ENCODE data around the gene MOB1A. TPM values are rescaled to one million over a fixed set of nuclear protein-coding genes. Genes with fewer than 3 reads are reported as not detected.

The MOB1A gene
- total RNA-seq, 2 donors from 2014 or later: 26.7 to 37.9 TPM

GRCh38 chr2:74223941-74224770 is 45.5 kb upstream of the MOB1A start:
- 95 to 96% methylated on average over 7 to 8 of the region's 8 CpGs for WGBS, 2 donors
- H3K27ac ChIP-seq: no peak overlapping the region
- ATAC-seq: no peak

GRCh38 chr2:74222300-74222650 is 43.6 kb upstream of the MOB1A start:
- Histone ChIP-seq H3K27ac (no peak overlapping the region), H3K9me3 (no peaks in the 10 kb centered on the region), H3K27me3 (no peaks in the 10 kb centered on the region), H3K4me3 (no peak overlapping the region), H3K4me1 (peaks cover 16% of the 10 kb centered on the region), H3K36me3 (replicated peaks in 1 of 2; ENCODE audit: insufficient read depth in 1 of 2, low read depth in 2 of 2) (peaks cover 0 to 2% of the 10 kb centered on the region in 2 donors)
- TF ChIP-seq CTCF (IDR thresholded peaks at IDR 0.05) (no peak), POLR2A (IDR thresholded peaks at IDR 0.05) (no peak)
- DNase-seq (no peak), ATAC-seq (no peak)
- intact Hi-C loops (cut with DNase I): no loop called here
- WGBS, 2 donors: 93% methylated on average over 6 of the region's 6 CpGs

More at GRCh38 chr2:74223941-74224770, 45.5 kb upstream of the MOB1A start:
- TF ChIP-seq POLR2A (IDR thresholded peaks at IDR 0.05) (no peak), CTCF (IDR thresholded peaks at IDR 0.05) (no peak)
- H3K36me3 ChIP-seq (replicated peaks in 1 of 2; ENCODE audit: insufficient read depth in 1 of 2, low read depth in 2 of 2): no peaks in the 10 kb centered on the region
- no peaks in the 10 kb centered on the region for H3K9me3 ChIP-seq
- H3K4me3 ChIP-seq: no peak overlapping the region
- DNase-seq: no peak
- H3K4me1 ChIP-seq: peaks cover 16% of the 10 kb centered on the region
- H3K27me3 ChIP-seq: no peaks in the 10 kb centered on the region
- intact Hi-C loops (cut with DNase I): no loop called here

GRCh38 chr2:74221604-74222299 is 43.1 kb upstream of the MOB1A start:
- TF ChIP-seq POLR2A (IDR thresholded peaks at IDR 0.05) (no peak), CTCF (IDR thresholded peaks at IDR 0.05) (no peak)
- no peaks in the 10 kb centered on the region for H3K27me3 ChIP-seq
- 91 to 97% methylated on average over 6 of the region's 6 CpGs for WGBS, 2 donors
- no peak for DNase-seq
- peaks cover 12% of the 10 kb centered on the region for H3K4me1 ChIP-seq
- peaks cover 0 to 2% of the 10 kb centered on the region in 2 donors for H3K36me3 ChIP-seq (replicated peaks in 1 of 2; ENCODE audit: insufficient read depth in 1 of 2, low read depth in 2 of 2)
- ATAC-seq: no peak
- no peak overlapping the region for H3K27ac ChIP-seq
- H3K4me3 ChIP-seq: no peak overlapping the region
- no peaks in the 10 kb centered on the region for H3K9me3 ChIP-seq
- intact Hi-C loops (cut with DNase I): no loop called here

- Histone ChIP-seq H3K27ac (no peak overlapping the region), H3K36me3 (replicated peaks in 1 of 2; ENCODE audit: insufficient read depth in 1 of 2, low read depth in 2 of 2) (peaks cover 0 to 2% of the 10 kb centered on the region in 2 donors), H3K27me3 (no peaks in the 10 kb centered on the region), H3K4me3 (no peak overlapping the region), H3K9me3 (no peaks in the 10 kb centered on the region), H3K4me1 (peaks cover 5% of the 10 kb centered on the region)
- ATAC-seq (no peak), DNase-seq (no peak)
- intact Hi-C loops (cut with DNase I): no loop called here
- 95 to 99% methylated on average over 6 of the region's 6 CpGs for WGBS, 2 donors
- no peak for TF ChIP-seq POLR2A (IDR thresholded peaks at IDR 0.05)
Observed at GRCh38 chr2:74221091-74221490, 42.4 kb upstream of the MOB1A start.

GRCh38 chr2:74219846-74220486 is 41.3 kb upstream of the MOB1A start:
- no peak for DNase-seq
- 95 to 96% methylated on average over 5 of the region's 5 CpGs for WGBS, 2 donors
- H3K27me3 ChIP-seq: no peaks in the 10 kb centered on the region
- intact Hi-C loops (cut with DNase I): no loop called here
- no peak overlapping the region for H3K4me3 ChIP-seq
- TF ChIP-seq POLR2A (IDR thresholded peaks at IDR 0.05) (no peak), CTCF (IDR thresholded peaks at IDR 0.05) (no peak)
- H3K27ac ChIP-seq: no peak overlapping the region
- peaks cover 0 to 2% of the 10 kb centered on the region in 2 donors for H3K36me3 ChIP-seq (replicated peaks in 1 of 2; ENCODE audit: insufficient read depth in 1 of 2, low read depth in 2 of 2)
- no peaks in the 10 kb centered on the region for H3K4me1 ChIP-seq
- ATAC-seq: no peak
- no peaks in the 10 kb centered on the region for H3K9me3 ChIP-seq

All from body of pancreas (tissue), 4 donors.